IPS-NIHi11 (cell line): ENCODE data around the gene ULK4.

Experiments
- DNase-seq: peaks from one replicate; pipeline ENCODE4 v3.0.0; 2012; ENCODE audit warnings: mixed read lengths, low spot score

The ULK4 gene

DNA sequence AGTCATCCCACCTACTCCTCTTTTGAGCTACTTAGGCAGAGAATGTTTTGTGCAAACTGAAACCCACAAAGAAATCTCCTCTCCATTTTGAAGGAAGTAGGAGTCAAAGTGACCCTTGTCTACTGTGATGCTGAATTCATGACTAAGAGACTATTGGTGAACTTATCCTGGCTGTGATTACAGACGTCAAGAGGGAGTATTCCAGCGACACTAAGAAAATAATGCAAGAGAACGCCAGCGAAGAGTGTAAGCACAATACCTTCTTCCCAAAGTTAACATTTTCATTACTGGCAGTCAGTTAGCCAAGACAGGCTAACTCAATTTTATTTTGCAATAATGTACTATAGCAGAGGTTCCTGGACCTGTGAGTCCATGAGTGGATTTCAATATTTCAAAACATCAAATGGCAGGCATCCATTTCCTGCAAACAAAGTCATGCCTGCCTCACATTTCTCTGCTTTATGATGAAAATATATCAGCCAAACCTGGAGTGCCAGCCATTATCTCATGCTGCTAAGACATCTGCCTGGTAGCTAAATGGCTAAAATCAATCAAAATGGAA lies 703.6 kb downstream of the ULK4 start:
- no peak for DNase-seq

DNA sequence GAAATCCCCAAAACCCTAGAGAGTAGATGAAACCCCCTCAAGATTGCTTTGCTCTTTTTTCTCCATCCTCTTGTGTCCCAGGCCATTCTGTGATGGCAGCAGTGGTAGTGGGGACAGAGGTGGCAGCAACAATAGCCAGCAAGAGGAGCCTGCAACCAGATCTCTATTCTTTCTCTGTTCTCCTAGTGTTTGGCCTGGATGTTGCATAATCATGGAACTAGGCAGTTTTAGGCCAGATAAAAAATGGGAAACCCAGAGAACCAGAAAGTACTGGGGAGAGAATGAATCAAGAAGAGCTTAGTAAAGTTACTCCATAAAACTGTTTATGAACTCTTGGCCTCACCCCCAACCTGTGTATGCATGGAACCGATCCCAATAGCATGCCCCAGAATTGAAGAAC lies 710.3 kb downstream of the ULK4 start:
- no peak for DNase-seq

DNA sequence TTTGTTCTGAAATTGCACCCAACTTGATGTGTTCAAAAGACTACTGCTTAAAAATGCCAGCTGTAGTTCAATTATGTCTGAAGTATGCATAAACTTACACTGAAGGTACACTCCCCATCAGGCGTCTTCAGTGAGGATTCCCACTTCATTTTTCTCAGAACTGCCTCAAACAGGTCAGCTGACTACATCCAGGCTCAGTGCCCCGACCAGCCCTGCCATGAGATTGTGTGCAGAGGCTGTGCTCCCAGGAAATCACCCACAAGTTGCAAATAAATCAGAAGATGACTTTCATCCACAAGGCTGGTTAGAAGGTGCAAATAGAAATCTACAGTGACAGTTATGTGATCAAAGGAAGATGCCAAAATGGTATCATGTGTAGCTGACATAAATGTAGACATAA lies 711.1 kb downstream of the ULK4 start:
- DNase-seq, result no peak

- no peak for DNase-seq
Observed at GRCh38 chr3:41249318-41249717, 712.6 kb downstream of the ULK4 start.

DNA sequence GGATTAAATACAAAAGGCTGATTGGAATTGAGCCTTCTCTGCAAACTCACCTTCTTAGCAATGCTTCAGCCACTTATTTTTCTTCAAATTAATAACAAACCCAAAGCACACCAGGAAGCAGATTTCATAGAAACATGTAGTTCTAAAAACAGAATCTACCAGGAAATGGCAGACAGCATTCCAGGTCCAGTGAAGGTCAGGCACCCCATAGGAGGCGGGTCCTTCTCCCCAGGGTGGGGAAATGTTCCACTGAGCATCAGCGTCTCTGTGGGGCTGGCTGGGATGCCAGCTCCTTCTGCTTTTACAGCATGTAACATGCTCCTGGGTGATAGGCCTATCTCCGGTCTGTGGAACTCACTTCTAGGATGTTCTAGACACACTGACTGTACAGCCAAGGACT lies 713.4 kb downstream of the ULK4 start:
- DNase-seq, result no peak

GRCh38 chr3:41247055-41248004 lies 714.6 kb downstream of the ULK4 start:
- DNase-seq, result no peak

- no peak for DNase-seq
Observed at GRCh38 chr3:41244620-41245336, 717.1 kb downstream of the ULK4 start.

GRCh38 chr3:41243183-41243582 lies 718.7 kb downstream of the ULK4 start:
- no peak for DNase-seq

GRCh38 chr3:41241800-41242571 lies 719.9 kb downstream of the ULK4 start:
- no peak for DNase-seq

DNA sequence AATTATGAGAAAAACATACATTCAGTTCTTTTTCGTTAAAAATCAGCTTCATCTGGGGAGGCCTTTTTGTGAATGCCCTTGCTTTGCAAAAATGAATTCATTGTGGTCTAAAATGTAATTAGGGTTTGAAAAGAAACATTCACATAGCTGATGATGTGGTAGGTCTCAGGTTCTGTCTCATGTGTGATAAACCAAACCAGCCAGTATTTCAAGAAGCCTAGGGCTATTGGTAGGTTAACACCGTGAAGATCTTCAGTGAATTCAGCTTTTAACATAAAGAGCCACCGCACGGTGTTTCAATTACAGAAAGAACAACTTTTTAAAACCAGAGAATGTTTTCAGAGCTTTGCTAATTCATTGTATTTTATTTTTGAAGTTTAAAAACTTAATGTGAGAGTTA lies 720.7 kb downstream of the ULK4 start:
- DNase-seq, result no peak

GRCh38 chr3:41239587-41239986 lies 722.3 kb downstream of the ULK4 start:
- no peak for DNase-seq

DNA sequence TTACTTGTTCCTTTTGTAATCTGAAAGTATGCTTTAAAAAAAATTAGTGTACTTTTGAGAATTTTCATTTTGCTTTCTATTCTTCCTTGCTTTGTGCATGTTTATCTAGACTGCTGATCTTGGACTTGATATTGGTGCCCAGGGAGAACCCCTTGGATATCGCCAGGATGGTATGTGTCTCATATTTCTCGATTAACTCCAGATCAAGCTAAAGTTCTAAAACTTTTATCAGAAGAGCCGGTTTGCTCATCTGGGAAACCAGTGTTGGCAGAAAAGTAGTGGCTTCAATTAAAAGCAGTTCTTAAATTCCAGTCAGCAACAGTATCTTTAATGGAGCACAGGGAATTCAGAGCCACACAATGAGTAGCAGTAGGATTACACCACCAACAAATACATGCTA lies 724.0 kb downstream of the ULK4 start:
- DNase-seq, result no peak

GRCh38 chr3:41236228-41236627 lies 725.7 kb downstream of the ULK4 start:
- DNase-seq, result no peak

DNA sequence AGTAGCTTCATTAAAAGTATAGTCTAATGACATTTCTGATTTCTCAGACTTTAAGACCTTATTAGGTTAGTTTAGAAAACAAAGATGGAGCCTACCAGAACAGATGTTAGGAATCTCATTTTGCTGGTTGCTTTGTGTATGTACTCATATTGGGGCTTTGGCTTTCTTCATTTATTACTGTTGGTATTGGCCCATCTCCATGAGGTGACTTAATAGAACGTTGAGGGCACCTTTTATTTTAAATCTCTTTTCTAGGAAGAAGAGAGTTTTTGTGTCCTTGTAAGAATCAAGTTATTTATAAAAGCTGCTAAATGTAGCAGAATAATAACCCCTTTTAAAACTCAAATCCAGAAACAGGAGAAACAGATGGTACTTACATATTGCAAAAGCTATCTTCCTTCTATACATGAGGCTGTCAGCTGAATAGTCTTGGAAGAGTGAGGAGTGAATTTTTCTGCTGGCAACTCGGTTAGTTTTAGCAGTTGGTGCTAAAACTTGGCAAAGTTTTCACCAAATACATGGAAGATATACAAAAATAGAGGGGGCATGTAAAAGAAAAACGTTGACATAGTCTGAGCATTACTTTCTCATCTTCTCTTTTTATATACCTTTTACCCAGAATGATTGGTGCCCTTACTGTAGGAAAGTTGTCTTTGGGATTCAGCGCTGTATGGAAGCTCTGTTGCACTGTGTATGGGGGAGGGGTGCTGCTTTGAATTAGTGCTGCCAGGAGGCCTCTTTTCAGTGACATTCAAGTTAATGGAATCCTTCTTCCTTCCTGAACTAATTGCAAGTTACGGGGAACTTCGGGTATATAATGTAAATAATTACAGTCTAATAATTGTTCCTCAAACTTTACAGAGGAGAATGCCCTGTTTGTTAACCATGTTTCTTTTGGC lies 726.8 kb downstream of the ULK4 start:
- no peak for DNase-seq

DNA sequence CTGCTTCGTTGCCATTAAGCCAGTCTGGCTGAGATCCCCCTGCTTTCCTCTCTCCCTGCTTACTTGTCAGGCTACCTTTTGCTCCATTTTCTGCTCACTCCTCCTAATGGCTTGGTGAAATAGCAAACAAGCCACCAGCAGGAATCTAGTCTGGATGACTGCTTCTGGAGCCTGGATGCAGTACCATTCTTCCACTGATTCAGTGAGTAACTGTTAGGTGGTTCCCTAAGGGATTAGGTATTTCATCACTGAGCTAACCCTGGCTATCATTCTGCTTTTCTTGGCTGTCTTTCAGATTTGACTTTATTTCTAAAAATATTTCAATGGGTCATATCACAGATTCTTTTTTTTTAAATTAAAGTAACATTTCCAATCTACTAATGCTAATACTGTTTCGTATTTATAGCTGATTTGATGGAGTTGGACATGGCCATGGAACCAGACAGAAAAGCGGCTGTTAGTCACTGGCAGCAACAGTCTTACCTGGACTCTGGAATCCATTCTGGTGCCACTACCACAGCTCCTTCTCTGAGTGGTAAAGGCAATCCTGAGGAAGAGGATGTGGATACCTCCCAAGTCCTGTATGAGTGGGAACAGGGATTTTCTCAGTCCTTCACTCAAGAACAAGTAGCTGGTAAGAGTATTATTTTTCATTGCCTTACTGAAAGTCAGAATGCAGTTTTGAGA lies 737.6 kb downstream of the ULK4 start:
- DNase-seq, result no peak

DNA sequence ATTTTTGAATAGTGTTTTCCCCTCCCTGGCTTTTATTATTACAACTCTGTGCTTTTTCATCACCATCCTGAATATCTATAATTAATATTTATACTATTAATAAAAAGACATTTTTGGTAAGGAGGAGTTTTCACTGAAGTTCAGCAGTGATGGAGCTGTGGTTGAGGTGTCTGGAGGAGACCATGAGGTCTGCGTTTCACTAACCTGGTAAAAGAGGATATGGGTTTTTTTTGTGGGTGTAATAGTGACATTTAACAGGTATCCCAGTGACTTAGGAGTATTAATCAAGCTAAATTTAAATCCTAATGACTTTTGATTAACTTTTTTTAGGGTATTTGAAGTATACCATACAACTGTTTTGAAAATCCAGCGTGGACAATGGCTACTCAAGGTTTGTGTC lies 738.2 kb downstream of the ULK4 start:
- DNase-seq, result no peak

GRCh38 chr3:41223078-41223477 lies 738.8 kb downstream of the ULK4 start:
- DNase-seq, result no peak

GRCh38 chr3:41222501-41222900 lies 739.4 kb downstream of the ULK4 start:
- no peak for DNase-seq

- DNase-seq, result no peak
Observed at GRCh38 chr3:41222012-41222411, 739.9 kb downstream of the ULK4 start.

- no peak for DNase-seq
Observed at GRCh38 chr3:41220906-41221677, 740.8 kb downstream of the ULK4 start.
